Neural crest cell (in vitro differentiated cells): ENCODE data around the gene OR6K2. TPM values are rescaled to one million over a fixed set of nuclear protein-coding genes. Genes with fewer than 3 reads are reported as not detected.

ENCODE experiments used
- DNase-seq: peaks from one replicate; pipeline ENCODE4 v3.0.0; 2021; ENCODE audit warnings: low read depth, mixed read lengths, low spot score
- H3K27ac Mint-ChIP-seq: one replicate; pipeline ENCODE4 v1.8.0; 2021; ENCODE audit warnings: mild to moderate bottlenecking, mixed read lengths; ENCODE audit not compliant: unreplicated experiment
- H3K27me3 Mint-ChIP-seq: 2 replicates; pipeline ENCODE4 v1.8.0; 2021; ENCODE audit warnings: low read depth, mild to moderate bottlenecking, mixed read lengths
- H3K36me3 Mint-ChIP-seq: 2 replicates; pipeline ENCODE4 v1.8.0; 2021; ENCODE audit warnings: low read depth, mild to moderate bottlenecking, mixed read lengths
- H3K4me1 Mint-ChIP-seq: 2 replicates; pipeline ENCODE4 v1.8.0; 2021; ENCODE audit warnings: mixed read lengths
- H3K4me3 Mint-ChIP-seq: one replicate; pipeline ENCODE4 v1.8.0; 2021; ENCODE audit warnings: mild to moderate bottlenecking, mixed read lengths
- H3K9me3 Mint-ChIP-seq: 2 replicates; pipeline ENCODE4 v1.8.0; 2021; ENCODE audit warnings: mixed read lengths
- total RNA-seq: library from RNA; stranded (reverse); gene quantifications from 2 replicates; pipeline ENCODE4 v1.2.1, GENCODE V29; 2021
- TF ChIP-seq, protein P1 (sequence below): fragments of 200-600 bp; sonication (generic); conservative IDR thresholded peaks from 2 replicates; pipeline ENCODE4 v1.5.0; 2021; ENCODE audit warnings: antibody characterized with exemption, mild to moderate bottlenecking

Gene OR6K2
- total RNA-seq, 1 donor from 2014 or later = not detected

GRCh38 chr1:158674302-158674701 lies 26.1 kb downstream of the OR6K2 start:
- no peaks in the 10 kb centered on the region for H3K9me3 Mint-ChIP-seq
- TF ChIP-seq, protein P1, sequence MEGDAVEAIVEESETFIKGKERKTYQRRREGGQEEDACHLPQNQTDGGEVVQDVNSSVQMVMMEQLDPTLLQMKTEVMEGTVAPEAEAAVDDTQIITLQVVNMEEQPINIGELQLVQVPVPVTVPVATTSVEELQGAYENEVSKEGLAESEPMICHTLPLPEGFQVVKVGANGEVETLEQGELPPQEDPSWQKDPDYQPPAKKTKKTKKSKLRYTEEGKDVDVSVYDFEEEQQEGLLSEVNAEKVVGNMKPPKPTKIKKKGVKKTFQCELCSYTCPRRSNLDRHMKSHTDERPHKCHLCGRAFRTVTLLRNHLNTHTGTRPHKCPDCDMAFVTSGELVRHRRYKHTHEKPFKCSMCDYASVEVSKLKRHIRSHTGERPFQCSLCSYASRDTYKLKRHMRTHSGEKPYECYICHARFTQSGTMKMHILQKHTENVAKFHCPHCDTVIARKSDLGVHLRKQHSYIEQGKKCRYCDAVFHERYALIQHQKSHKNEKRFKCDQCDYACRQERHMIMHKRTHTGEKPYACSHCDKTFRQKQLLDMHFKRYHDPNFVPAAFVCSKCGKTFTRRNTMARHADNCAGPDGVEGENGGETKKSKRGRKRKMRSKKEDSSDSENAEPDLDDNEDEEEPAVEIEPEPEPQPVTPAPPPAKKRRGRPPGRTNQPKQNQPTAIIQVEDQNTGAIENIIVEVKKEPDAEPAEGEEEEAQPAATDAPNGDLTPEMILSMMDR = no peak
- no peaks in the 10 kb centered on the region for H3K4me1 Mint-ChIP-seq
- peaks cover 7% of the 10 kb centered on the region for H3K27me3 Mint-ChIP-seq
- H3K27ac Mint-ChIP-seq = no peak overlapping the region
- no peak overlapping the region for H3K4me3 Mint-ChIP-seq
- DNase-seq = no peak
- H3K36me3 Mint-ChIP-seq = no peaks in the 10 kb centered on the region

DNA sequence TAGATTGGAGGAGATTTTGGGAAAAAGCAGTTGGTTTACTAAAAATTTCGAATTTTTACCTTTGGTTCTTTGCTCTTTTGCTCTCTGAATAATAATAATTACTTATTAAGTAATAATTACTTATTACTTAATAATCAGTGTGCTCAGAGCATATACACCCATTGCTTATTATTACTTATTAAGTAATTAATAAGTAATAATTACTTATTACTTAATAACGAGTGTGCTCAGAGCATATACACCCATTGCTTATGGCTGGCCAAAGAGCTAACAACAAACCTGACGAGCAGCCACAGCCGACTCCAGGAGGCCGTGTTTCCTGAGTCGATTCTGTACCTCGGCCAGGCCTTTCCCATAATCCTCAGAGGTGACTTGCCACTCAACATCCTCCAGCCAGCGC lies 34.4 kb downstream of the OR6K2 start:
- Mint-ChIP-seq H3K27me3 (no peaks in the 10 kb centered on the region), H3K4me1 (peaks cover 4% of the 10 kb centered on the region), H3K27ac (no peak overlapping the region), H3K4me3 (no peak overlapping the region), H3K36me3 (no peaks in the 10 kb centered on the region), H3K9me3 (no peaks in the 10 kb centered on the region)
- DNase-seq = no peak
- TF ChIP-seq, protein P1 = no peak

- no peaks in the 10 kb centered on the region for H3K36me3 Mint-ChIP-seq
- DNase-seq = no peak
- TF ChIP-seq, protein P1 = no peak
- no peak overlapping the region for H3K27ac Mint-ChIP-seq
- H3K4me3 Mint-ChIP-seq = no peak overlapping the region
- peaks cover 4% of the 10 kb centered on the region for H3K4me1 Mint-ChIP-seq
- no peaks in the 10 kb centered on the region for H3K9me3 Mint-ChIP-seq
- H3K27me3 Mint-ChIP-seq = peaks cover 2% of the 10 kb centered on the region
Measured at GRCh38 chr1:158654571-158654970, 45.9 kb downstream of the OR6K2 start.

GRCh38 chr1:158654086-158654485 lies 46.4 kb downstream of the OR6K2 start:
- no peak for DNase-seq
- Mint-ChIP-seq H3K9me3 (no peaks in the 10 kb centered on the region), H3K4me3 (no peak overlapping the region), H3K36me3 (no peaks in the 10 kb centered on the region), H3K27ac (no peak overlapping the region), H3K4me1 (peaks cover 4% of the 10 kb centered on the region), H3K27me3 (peaks cover 2% of the 10 kb centered on the region)
- TF ChIP-seq, protein P1 = no peak

- TF ChIP-seq, protein P1 = no peak
- Mint-ChIP-seq H3K4me1 (peaks cover 4% of the 10 kb centered on the region), H3K4me3 (no peak overlapping the region), H3K9me3 (no peaks in the 10 kb centered on the region), H3K36me3 (no peaks in the 10 kb centered on the region), H3K27me3 (peaks cover 2% of the 10 kb centered on the region), H3K27ac (no peak overlapping the region)
- DNase-seq = no peak
Measured at GRCh38 chr1:158652721-158653334, 47.6 kb downstream of the OR6K2 start.

Other genes with a start within 250 kb of the OR6K2 start
- gene OR10K1, start 238.8 kb downstream of the OR6K2 start, total RNA-seq = not detected in 2 replicates
- gene OR10R2, start 228.4 kb downstream of the OR6K2 start, total RNA-seq = not detected in 2 replicates
- gene OR6Y1, start 146.2 kb downstream of the OR6K2 start, total RNA-seq = not detected in 2 replicates
- not detected in 2 replicates for gene OR6P1, start 130.1 kb downstream of the OR6K2 start, total RNA-seq
- not detected in 2 replicates for gene OR10X1, start 120.8 kb downstream of the OR6K2 start, total RNA-seq
- gene OR10Z1, start 95.4 kb downstream of the OR6K2 start, total RNA-seq = not detected in 2 replicates
- gene SPTA1, start 13.9 kb downstream of the OR6K2 start, total RNA-seq = not detected in 2 replicates
- not detected in 2 replicates for gene OR6K3, start 20.1 kb upstream of the OR6K2 start, total RNA-seq
- gene OR6K6, start 54.1 kb upstream of the OR6K2 start, total RNA-seq = not detected in 2 replicates
- gene OR6N1, start 71.5 kb upstream of the OR6K2 start, total RNA-seq = not detected in 2 replicates
- not detected in 2 replicates for gene OR6N2, start 80.6 kb upstream of the OR6K2 start, total RNA-seq
- gene MNDA, start 130.7 kb upstream of the OR6K2 start, total RNA-seq = not detected in 2 replicates
- not detected in 2 replicates for gene PYHIN1, start 230.9 kb upstream of the OR6K2 start, total RNA-seq